Prostate gland (tissue), 2 donors: ENCODE results near the gene C10orf143.

Experiments
- POLR2A ChIP-seq: fragments of 450-650 bp; IDR thresholded peaks from one replicate; pipeline ENCODE4 v1.6.1; 2016; ENCODE audit warnings: antibody characterized with exemption, mild to moderate bottlenecking
- POLR2AphosphoS5 ChIP-seq: sonication (generic); formaldehyde crosslinking; IDR thresholded peaks from one replicate; pipeline ENCODE4 v1.6.1; 2017; ENCODE audit warnings: antibody characterized with exemption
- TF ChIP-seq, protein P1 (sequence below), 4 experiments: fragments of 200-600 bp in 2 of 4; fragments of 450-650 bp in 2 of 4; sonication (generic) in 2 of 4; IDR thresholded peaks; 1 replicate in 3 of 4; 2 replicates in 1 of 4; pipeline ENCODE4 v1.5.1; 2016 to 2019; ENCODE audit warnings: antibody characterized with exemption in 4 of 4, mild to moderate bottlenecking in 2 of 4, moderate library complexity in 2 of 4

DNA sequence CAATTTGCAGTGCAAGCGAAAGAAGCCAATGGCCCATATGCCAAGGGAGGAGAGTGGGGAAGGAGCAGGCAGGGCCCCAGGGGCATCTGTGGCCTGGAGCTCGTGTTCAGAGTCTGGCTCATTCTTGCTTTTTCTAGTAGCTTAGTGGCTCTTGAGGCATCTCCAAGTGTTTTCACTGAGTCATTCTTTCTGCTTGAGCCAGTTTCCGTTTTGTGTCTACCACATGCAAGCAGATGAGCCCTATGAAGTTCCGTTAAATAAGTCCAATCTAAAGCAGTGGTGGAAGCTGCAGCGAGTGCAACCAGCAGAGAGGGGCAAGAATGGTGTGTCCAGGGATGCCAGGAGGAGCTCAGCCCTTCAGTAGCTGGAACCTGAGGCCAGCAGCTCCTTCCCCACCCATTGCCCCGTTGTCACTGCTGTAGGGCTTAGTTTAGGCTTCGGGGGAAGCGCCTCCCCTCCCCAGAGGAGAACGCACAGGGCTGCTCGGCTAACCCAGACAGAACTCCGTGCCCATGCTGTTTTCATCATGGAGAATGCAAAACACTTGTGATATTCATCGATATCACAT is 89.2 kb downstream of the C10orf143 start:
- TF ChIP-seq, protein P1, sequence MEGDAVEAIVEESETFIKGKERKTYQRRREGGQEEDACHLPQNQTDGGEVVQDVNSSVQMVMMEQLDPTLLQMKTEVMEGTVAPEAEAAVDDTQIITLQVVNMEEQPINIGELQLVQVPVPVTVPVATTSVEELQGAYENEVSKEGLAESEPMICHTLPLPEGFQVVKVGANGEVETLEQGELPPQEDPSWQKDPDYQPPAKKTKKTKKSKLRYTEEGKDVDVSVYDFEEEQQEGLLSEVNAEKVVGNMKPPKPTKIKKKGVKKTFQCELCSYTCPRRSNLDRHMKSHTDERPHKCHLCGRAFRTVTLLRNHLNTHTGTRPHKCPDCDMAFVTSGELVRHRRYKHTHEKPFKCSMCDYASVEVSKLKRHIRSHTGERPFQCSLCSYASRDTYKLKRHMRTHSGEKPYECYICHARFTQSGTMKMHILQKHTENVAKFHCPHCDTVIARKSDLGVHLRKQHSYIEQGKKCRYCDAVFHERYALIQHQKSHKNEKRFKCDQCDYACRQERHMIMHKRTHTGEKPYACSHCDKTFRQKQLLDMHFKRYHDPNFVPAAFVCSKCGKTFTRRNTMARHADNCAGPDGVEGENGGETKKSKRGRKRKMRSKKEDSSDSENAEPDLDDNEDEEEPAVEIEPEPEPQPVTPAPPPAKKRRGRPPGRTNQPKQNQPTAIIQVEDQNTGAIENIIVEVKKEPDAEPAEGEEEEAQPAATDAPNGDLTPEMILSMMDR (IDR thresholded peaks at IDR 0.05), result no peak
- TF ChIP-seq POLR2A, result no peak
- no peak for TF ChIP-seq POLR2AphosphoS5
